Activated T-helper 1 cell treated with Interleukin-2 at 50 U/mL for 16 hours (primary cell): ENCODE results near the gene FAM163B.
"Not testable (repeated sequence)": the region's sequence is repeated elsewhere in the genome, so short reads cannot be mapped to it uniquely, and the experiment has no call there.

Source experiments
- DNase-seq: peaks from one replicate; pipeline ENCODE4 v3.0.0-alpha.2; 2020; ENCODE audit warnings: low read depth

Gene FAM163B

DNA sequence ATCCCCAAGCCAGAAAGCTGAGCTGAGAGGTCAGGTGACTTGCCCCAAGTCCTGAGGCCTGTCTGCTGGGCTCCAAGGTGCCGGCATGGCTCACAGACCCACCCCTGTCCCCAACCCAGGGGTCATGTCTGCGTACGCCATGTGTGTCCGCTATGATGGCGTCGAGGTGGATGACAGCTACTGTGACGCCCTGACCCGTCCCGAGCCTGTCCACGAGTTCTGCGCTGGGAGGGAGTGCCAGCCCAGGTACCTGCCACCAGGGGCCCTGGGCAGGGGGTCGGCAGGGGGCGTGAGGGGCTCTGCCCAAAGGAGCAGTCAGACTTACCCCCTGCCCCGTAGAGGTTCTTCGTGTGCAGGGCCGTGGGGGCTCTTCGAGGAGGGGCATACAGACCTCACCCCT, 42.4 kb downstream of the FAM163B start:
- DNase-seq, result no peak

GRCh38 chr9:133566382-133566781, 42.8 kb downstream of the FAM163B start:
- no peak for DNase-seq

DNA sequence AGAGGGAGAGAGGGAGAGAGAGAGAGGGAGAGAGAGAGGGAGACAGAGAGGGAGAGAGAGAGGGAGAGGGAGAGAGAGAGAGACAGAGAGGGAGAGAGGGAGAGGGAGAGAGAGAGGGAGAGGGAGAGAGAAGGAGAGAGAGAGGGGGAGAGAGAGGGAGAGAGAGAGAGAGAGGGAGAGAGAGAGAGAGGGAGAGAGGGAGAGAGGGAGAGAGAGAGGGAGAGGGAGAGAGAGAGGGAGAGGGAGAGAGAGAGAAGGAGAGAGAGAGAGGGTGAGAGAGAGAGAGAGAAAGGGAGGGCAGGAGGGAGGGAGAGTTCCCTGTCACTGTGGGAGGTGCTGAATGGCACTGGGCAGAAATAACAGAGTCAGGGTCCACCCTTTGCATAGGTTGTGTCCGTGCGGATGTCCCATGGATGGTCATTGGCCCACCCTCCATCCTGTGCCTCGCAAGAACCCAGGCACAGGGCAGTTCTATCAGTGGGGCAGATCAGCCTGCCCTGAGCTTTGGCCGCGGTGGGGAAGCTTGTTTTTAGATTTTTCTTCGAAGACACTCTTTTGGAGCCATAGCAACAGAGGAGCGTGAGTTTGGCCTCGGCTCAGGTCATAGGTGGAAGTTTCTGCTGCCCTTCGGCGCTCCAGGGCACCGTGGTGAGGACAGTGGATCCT, 44.6 kb downstream of the FAM163B start:
- DNase-seq, result no peak

DNA sequence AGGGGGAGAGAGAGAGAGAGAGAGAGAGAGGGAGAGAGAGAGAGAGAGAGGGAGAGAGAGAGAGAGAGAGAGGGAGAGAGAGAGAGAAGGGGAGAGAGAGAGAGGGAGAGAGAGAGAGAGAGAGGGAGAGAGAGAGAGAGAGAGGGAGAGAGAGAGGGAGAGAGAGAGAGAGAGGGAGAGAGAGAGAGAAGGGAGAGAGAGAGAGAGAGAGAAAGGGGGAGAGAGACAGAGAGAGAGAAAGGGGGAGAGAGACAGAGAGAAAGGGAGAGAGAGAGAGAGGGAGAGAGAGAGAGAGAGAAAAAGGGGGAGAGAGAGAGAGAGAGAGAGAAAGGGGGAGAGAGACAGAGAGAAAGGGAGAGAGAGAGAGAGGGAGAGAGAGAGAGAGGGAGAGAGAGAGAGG, 45.4 kb downstream of the FAM163B start:
- DNase-seq, result not testable (repeated sequence)

- DNase-seq, result no peak
Measured at GRCh38 chr9:133563291-133563796, 45.8 kb downstream of the FAM163B start.

DNA sequence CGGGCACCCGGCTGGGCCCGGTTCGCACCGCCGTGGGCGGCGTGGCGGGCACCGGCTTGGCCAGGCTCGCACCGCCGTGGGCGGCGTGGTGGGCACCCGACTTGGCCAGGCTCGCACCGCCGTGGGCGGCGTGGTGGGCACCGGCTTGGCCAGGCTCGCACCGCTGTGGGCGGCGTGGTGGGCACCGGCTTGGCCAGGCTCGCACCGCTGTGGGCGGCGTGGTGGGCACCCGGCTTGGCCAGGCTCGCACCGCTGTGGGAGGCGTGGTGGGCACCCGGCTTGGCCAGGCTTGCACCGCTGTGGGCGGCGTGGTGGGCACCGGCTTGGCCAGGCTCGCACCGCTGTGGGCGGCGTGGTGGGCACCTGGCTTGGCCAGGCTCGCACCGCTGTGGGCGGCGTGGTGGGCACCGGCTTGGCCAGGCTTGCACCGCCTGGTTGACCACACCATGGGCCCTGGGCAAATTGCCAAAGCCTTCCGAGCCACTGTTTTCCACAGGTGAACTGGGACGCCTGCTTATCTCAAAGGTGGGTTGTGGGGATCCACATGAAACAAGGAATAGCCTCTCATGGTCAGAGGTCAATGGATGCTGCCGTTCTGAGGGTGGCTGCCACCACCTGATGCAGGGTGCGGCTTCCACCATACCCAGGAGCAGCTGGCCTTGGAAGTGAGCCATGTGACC, 46.4 kb downstream of the FAM163B start:
- no peak for DNase-seq

GRCh38 chr9:133561976-133562554, 47.1 kb downstream of the FAM163B start:
- no peak for DNase-seq

DNA sequence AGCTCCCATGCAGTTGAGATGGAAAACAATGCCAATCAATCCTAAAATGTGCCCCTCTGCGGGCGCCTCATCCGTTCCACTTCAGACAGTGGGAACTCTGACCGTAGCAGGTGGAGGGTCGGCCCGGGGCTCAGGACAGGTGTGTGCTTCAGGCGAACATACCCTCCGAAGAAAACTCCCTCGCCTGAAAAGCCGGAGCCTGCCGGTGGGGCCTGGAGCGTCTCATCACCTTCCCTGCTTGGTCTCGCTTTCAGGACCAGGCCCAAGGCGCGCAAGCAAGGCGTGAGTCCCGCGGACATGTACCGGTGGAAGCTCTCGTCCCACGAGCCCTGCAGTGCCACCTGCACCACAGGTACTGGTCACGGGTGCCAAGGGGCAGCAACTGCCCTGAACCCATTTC, 48.2 kb downstream of the FAM163B start:
- DNase-seq, result no peak

DNA sequence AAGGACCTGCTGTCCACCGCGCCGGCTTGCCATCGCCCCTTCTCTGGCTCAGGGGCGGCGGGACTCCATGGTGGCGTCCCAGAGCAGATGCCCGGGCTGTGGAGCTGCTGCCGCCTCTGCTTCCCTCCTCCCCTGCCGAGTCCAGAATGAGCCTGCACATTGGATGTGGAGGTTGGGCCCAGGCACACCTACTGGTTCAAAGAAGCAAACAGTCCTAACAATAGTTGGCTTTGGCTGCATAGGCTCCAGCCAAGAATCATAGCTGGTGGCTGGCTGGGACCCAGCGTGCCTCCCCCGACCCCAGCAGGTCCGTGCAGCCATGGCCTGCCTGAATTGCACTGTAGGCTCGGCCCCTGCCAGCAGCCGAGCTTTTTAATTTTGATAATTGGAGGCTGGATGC, 48.9 kb downstream of the FAM163B start:
- DNase-seq, result no peak

GRCh38 chr9:133558191-133559126, 50.7 kb downstream of the FAM163B start:
- no peak for DNase-seq

DNA sequence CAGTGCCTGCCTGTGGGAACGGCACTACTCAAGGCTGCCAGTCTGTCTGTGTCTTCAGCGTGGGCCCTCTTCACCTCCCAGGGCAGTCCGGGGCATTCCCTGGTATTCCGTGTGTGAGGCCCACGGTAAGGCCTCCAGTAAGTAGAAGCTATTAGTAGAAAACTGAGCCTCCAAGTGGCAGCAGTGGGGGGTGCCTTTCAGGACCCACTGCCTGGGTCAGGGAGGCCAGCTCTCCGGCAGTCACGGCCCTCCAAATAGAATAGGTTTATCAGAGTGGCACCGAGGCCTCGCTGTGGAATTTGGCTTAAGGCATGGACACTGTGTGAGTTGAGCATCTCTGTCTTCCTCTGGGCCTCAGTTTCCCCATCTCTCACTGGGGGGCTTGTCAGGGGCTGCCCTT, 51.6 kb downstream of the FAM163B start:
- DNase-seq, result no peak

DNA sequence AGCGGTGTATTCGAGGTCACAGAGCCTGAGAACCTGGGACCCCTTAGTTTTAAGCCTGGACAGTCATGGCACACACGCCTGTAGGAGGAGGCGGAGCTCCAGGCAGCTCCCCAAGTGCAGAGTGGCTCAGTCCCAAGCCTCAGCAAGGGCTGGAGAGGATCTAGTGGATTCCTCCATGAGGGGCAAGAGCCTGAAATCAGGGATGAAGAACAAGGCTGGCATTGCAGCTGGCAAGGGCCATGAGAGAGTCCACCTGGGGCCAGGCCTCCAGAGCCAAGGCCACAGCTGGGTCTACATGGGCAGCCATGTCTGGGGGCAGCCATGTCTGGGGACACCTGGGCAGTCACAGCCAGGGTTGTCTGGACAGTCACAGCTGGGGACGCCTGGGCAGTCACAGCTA, 52.8 kb downstream of the FAM163B start:
- no peak for DNase-seq

DNA sequence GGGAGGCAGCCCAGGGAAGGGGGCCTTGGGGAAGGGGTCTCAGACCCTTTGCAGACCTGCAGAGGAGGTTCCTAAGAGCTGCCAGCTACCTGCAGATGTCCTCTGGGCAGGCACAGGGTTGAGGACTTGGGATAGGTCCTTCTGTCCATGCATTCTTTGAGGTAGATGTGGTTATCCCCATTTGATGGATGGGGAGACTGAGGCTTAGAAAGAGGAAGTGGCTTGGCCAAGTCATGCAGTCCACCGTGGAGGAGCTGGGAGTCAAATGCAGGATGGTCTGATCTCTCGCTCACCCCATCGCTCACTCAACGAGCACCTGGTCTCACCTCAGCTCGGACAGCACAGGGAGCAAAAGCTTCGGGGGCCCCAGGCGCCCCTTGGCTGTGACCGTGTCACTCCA, 54.5 kb downstream of the FAM163B start:
- DNase-seq, result no peak

DNA sequence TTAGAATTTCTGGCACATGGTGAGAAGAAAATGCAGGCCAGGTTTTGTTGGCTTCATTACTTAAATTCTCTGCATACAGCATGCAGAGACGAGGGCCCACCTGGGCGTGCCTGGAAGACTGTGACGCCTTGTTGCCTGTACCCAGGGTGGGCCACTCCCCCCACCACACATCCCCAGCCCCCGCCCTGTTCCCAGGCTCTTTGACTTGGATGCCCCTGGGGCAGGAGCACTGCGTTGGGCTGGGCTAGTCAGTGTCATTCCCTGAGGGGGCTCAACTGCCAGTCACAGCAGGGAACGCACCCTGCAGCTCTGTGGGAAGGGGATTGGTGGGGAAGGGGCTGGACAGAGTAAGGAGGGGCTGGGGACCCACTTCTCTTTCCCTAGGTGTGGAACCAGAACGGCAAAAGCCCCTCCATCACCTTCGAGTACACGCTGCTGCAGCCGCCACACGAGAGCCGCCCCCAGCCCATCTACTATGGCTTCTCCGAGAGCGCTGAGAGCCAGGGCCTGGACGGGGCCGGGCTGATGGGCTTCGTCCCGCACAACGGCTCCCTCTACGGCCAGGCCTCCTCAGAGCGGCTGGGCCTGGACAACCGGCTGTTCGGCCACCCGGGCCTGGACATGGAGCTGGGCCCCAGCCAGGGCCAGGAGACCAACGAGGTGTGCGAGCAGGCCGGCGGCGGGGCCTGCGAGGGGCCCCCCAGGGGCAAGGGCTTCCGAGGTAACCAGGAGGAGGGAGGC, 55.0 kb downstream of the FAM163B start:
- no peak for DNase-seq

GRCh38 chr9:133553123-133553522, 56.1 kb downstream of the FAM163B start:
- DNase-seq, result no peak

DNA sequence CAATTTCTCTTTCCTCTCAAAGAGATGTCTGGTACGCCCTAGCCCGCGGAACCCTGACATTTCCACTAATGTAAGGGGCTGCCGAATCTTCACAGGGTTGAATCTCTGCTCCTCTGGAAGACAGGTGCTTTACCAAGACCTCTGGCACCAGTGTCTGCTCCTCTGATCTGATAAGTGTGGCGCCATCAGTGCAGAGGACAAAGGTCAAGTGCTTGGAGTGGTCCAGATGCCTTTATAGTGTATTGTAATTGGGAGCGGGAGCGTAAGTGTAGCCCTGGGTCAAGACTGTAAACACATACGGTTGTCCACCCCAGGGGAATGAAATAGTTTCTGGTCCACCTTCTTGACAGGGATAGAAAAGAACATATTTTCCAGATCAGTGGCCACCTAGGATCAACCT, 57.0 kb downstream of the FAM163B start:
- DNase-seq, result no peak

- DNase-seq, result no peak
Measured at GRCh38 chr9:133551446-133551845, 57.7 kb downstream of the FAM163B start.

DNA sequence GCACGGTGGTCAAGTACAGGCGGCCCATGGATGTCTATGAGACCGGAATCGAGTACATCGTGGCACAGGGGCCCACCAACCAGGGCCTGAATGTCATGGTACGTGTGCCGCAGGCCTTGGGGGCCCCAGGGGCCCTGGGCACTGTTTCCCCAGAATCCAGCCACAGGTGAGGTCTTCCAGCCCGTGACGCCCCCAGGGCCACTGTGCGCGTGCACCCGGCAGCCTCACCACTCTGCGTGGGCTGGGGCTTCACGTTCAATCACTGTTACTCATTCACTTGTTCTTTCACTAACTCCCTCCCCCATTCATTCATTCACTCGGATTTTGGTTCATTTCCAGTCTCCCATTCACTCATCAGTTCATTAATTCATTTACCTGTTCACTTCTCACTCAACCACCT, 62.1 kb downstream of the FAM163B start:
- DNase-seq, result no peak

- DNase-seq, result no peak
Measured at GRCh38 chr9:133546287-133546680, 62.9 kb downstream of the FAM163B start.

- DNase-seq, result no peak
Measured at GRCh38 chr9:133545494-133546286, 63.5 kb downstream of the FAM163B start.
